NCI-H1436 (cell line): ENCODE results near the gene ALG11.
"Not testable (repeated sequence)": the region's sequence is repeated elsewhere in the genome, so short reads cannot be mapped to it uniquely, and the experiment has no call there.

Experiments
- DNase-seq: peaks from one replicate; lab custom pipeline; 2025; lab: John Stamatoyannopoulos, UW

The ALG11 gene

GRCh38 chr13:52029569-52029968 lies 17.4 kb downstream of the ALG11 start:
- DNase-seq = no peak

GRCh38 chr13:52030401-52030800 lies 18.2 kb downstream of the ALG11 start:
- DNase-seq = not testable (repeated sequence)

GRCh38 chr13:52033039-52033438 lies 20.8 kb downstream of the ALG11 start:
- no peak for DNase-seq

GRCh38 chr13:52034616-52035226 lies 22.5 kb downstream of the ALG11 start:
- no peak for DNase-seq

GRCh38 chr13:52036037-52036436 lies 23.8 kb downstream of the ALG11 start:
- DNase-seq = no peak

- no peak for DNase-seq
These were observed 31.5 kb downstream of the ALG11 start for GRCh38 chr13:52043675-52044074.

GRCh38 chr13:52047463-52047862 lies 35.3 kb downstream of the ALG11 start:
- DNase-seq = no peak

- DNase-seq = no peak
These were observed 36.3 kb downstream of the ALG11 start for GRCh38 chr13:52048516-52048915.

GRCh38 chr13:52051400-52051799 lies 39.2 kb downstream of the ALG11 start:
- no peak for DNase-seq

GRCh38 chr13:52053460-52053859 lies 41.3 kb downstream of the ALG11 start:
- DNase-seq = no peak

- not testable (repeated sequence) for DNase-seq
These were observed 48.9 kb downstream of the ALG11 start for GRCh38 chr13:52061064-52061463.

GRCh38 chr13:52061587-52061986 lies 49.4 kb downstream of the ALG11 start:
- DNase-seq = no peak

GRCh38 chr13:52067237-52067636 lies 55.0 kb downstream of the ALG11 start:
- DNase-seq = no peak

- DNase-seq = no peak
These were observed 58.8 kb downstream of the ALG11 start for GRCh38 chr13:52070929-52071523.
